NT2/D1 (cell line): ENCODE results near the gene HMGB3.

Experiments used
- SUZ12 ChIP-seq: IDR thresholded peaks from 2 replicates; pipeline ENCODE4 v1.6.1; 2011; ENCODE audit not compliant: insufficient read length, insufficient read depth; ENCODE audit errors: extremely low read depth
- YY1 ChIP-seq: IDR thresholded peaks from 2 replicates; pipeline ENCODE4 v1.6.1; 2011; ENCODE audit not compliant: insufficient read length, insufficient read depth
- ZNF274 ChIP-seq: IDR thresholded peaks from 2 replicates; pipeline ENCODE4 v1.6.1; 2011; ENCODE audit warnings: mild to moderate bottlenecking, low read depth, low read length

DNA sequence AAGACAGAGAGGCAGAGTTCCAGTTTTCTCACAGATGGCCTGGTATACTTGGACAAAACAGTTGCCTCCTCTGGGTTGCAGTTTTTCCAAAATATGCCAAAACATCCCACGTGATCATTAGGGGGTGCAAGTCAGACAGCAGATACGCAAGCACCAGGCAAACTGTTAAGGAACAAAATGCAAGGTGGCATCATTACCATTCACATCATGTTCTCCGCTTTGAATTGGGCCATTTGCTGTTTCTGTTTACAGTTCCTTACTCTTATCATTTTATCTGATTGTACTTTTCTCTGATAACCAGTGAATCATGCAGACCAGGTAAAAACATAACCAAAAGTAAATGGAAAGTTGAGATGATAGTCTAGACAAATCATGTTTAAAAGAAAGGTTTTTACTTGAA lies 16.4 kb upstream of the HMGB3 start:
- TF ChIP-seq ZNF274 (no peak), SUZ12 (no peak), YY1 (no peak)
